Astrocyte of the hippocampus (primary cell): ENCODE results near the gene TRIM66.
A peak's percentile ranks its signal among the peaks of the same experiment; 100 is the strongest.
"Not testable (repeated sequence)": the region's sequence is repeated elsewhere in the genome, so short reads cannot be mapped to it uniquely, and the experiment has no call there.

Source experiments
- DNase-seq: peaks from one replicate; pipeline ENCODE4 v3.0.0; 2011; ENCODE audit warnings: low read depth, low spot score

Gene TRIM66

GRCh38 chr11:8691601-8692000 is 9.1 kb upstream of the TRIM66 start:
- DNase-seq = no peak

GRCh38 chr11:8690374-8691342 is 8.2 kb upstream of the TRIM66 start:
- DNase-seq = no peak

- DNase-seq = no peak
Measured at GRCh38 chr11:8689726-8690255, 7.3 kb upstream of the TRIM66 start.

GRCh38 chr11:8688414-8689362 is 6.2 kb upstream of the TRIM66 start:
- peak; percentile 97 for DNase-seq

GRCh38 chr11:8686325-8686724 is 3.9 kb upstream of the TRIM66 start:
- no peak for DNase-seq

GRCh38 chr11:8685820-8686219 is 3.4 kb upstream of the TRIM66 start:
- no peak for DNase-seq

- DNase-seq = no peak
Measured at GRCh38 chr11:8685306-8685705, 2.8 kb upstream of the TRIM66 start.

GRCh38 chr11:8684600-8685290 is 2.3 kb upstream of the TRIM66 start:
- DNase-seq = no peak

- DNase-seq = no peak
Measured at GRCh38 chr11:8683115-8683807, 796 bp upstream of the TRIM66 start.

GRCh38 chr11:8681837-8682302 is 595 bp downstream of the TRIM66 start:
- DNase-seq = no peak

GRCh38 chr11:8679006-8679405 is 3.5 kb downstream of the TRIM66 start:
- DNase-seq = no peak

- DNase-seq = no peak
Measured at GRCh38 chr11:8676458-8676857, 6.0 kb downstream of the TRIM66 start.

- DNase-seq = no peak
Measured at GRCh38 chr11:8674859-8675258, 7.6 kb downstream of the TRIM66 start.

- no peak for DNase-seq
Measured at GRCh38 chr11:8672346-8672745, 10.1 kb downstream of the TRIM66 start.

GRCh38 chr11:8671651-8672062 is 10.8 kb downstream of the TRIM66 start:
- peak; percentile 85 for DNase-seq

GRCh38 chr11:8671193-8671612 is 11.3 kb downstream of the TRIM66 start:
- peak; percentile 93 for DNase-seq

GRCh38 chr11:8670081-8670480 is 12.4 kb downstream of the TRIM66 start:
- not testable (repeated sequence) for DNase-seq

- DNase-seq = no peak
Measured at GRCh38 chr11:8665222-8665621, 17.2 kb downstream of the TRIM66 start.

GRCh38 chr11:8661001-8661795 is 21.3 kb downstream of the TRIM66 start:
- no peak for DNase-seq
